ENCODE measurements around the gene ZNF780A. TPM values are rescaled to one million over a fixed set of nuclear protein-coding genes. Genes with fewer than 3 reads are reported as not detected.
A peak's percentile ranks its signal among the peaks of the same experiment; 100 is the strongest.

The ZNF780A gene
- total RNA-seq, 2 experiments from 2014 or later = 7.8 to 18.3 TPM

DNA sequence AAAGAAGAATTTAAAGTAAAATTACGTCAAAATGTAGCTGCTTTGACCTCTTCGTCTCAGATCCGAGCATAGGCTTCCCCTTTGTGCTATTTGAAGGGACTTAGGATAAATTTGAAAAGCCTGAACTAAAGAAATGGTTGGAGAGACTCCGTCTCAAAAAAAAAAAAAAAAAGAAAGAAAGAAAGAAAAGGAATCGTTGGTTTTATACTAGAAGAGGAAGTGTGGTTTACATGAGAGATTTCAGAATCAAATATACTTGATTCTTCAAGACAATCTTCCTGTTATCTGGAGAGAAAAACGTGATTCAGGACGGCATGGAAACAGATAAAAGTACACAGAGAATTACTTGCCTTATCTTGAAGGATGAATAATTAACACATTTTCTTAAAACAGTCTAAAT is 34.2 kb downstream of the ZNF780A start:
- intact Hi-C loops (cut with micrococcal nuclease; ENCODE audit: unreplicated experiment) = no loop called here
- POLR2A ChIA-PET = interaction anchor here (0.7 to 0.9 kb wide), 2 partner anchors 35 to 226 kb away, joined by 3 to 4 read pairs; partner anchors contain the start of gene ZNF780A
- H3K36me3 ChIP-seq (ENCODE audit: insufficient read depth, low read length) = no peaks in the 10 kb centered on the region; the same call in 1 of the 2 replicates
- H2AFZ ChIP-seq (ENCODE audit: low read length) = peak overlapping the region; percentile 89
- no peaks in the 10 kb centered on the region for H3K9me2 ChIP-seq (ENCODE audit: insufficient read depth, low read length)
- no peaks in the 10 kb centered on the region for H4K20me1 ChIP-seq (ENCODE audit: insufficient read depth, low read length)
- no TSS peak for BruUV-seq (replicated peaks)
- peak overlapping the region; percentile 73 for H3K4me3 ChIP-seq (ENCODE audit: low read depth, low read length, poor library complexity, severe bottlenecking)
- H3K4me1 ChIP-seq (ENCODE audit: insufficient read depth, low read length, poor library complexity, severe bottlenecking) = peaks cover 22% of the 10 kb centered on the region
- DNase-seq (ENCODE audit: low spot score) = no peak
- no peak for TF ChIP-seq EZH2phosphoT487 (IDR thresholded peaks at IDR 0.05; ENCODE audit: borderline replicate concordance, low read depth, low read length)
- H3K79me2 ChIP-seq (ENCODE audit: insufficient read depth, low read depth, low read length) = peaks cover 3% of the 10 kb centered on the region; the same call in 1 of the 2 replicates
- CTCF ChIA-PET (ENCODE audit: unreplicated experiment) = no interaction called here
- H3K9me3 ChIP-seq (ENCODE audit: low read length) = peaks cover 36% of the 10 kb centered on the region
- no peak overlapping the region for H3K27ac ChIP-seq (ENCODE audit: low read depth, low read length, poor library complexity, severe bottlenecking)
- H3K4me2 ChIP-seq (ENCODE audit: low read length) = peak overlapping the region; percentile 80

DNA sequence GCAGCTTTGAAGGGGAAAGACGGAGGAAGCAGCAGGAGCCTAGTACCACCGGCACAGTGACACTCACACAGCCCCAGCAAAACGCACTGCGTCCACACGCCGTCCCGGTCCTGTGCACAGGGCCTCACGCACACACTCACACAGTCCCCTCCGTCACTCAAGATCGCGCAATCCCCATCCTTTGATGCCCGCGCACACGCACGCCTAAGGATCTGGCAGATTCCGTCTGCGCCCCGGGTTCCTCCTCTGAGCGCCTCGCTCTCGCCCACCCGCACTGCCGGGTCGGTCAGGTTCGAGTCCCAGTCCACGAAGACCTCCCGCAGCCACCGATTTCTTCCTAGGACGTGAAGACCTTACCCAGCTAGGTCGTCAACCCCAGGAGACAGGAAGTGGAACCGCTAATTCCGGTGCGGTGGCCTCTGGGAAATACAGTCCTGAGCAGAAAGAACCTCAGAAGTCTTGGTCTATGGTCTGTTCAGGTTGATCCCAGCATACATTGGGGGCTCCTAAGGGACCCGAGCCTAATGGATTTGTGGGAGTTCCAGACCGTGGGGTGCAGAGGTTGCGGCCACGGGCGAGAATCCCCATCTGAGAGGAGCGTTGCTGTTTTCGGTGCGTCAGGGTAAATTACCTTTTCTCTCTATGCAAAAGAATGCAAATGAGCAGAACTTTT is 34.8 kb downstream of the ZNF780A start, which contains the start of gene ZNF780B:
Gene ZNF780B, minus strand, starts transcription at position 400 of the 673 bp plus-strand sequence. CDS start 5,899 bp downstream, outside the sequence.
- DNase-seq (ENCODE audit: low spot score) = peak; percentile 79
- Histone ChIP-seq H4K20me1 (ENCODE audit: insufficient read depth, low read length) (no peaks in the 10 kb centered on the region), H3K9me3 (ENCODE audit: low read length) (peaks cover 34% of the 10 kb centered on the region), H2AFZ (ENCODE audit: low read length) (peak within 1 kb of the TSS; percentile 89), H3K27ac (ENCODE audit: low read depth, low read length, poor library complexity, severe bottlenecking) (peak within 1 kb of the TSS; percentile 8), H3K4me2 (ENCODE audit: low read length) (peak within 1 kb of the TSS; percentile 80), H3K9me2 (ENCODE audit: insufficient read depth, low read length) (no peaks in the 10 kb centered on the region), H3K36me3 (ENCODE audit: insufficient read depth, low read length) (no peaks in the 10 kb centered on the region; the same call in 1 of the 2 replicates), H3K4me1 (ENCODE audit: insufficient read depth, low read length, poor library complexity, severe bottlenecking) (peaks cover 22% of the 10 kb centered on the region), H3K4me3 (ENCODE audit: low read depth, low read length, poor library complexity, severe bottlenecking) (peak within 1 kb of the TSS; percentile 73), H3K79me2 (ENCODE audit: insufficient read depth, low read depth, low read length) (peaks cover 3% of the 10 kb centered on the region; the same call in 1 of the 2 replicates)
- no TSS peak for BruUV-seq (replicated peaks)
- POLR2A ChIA-PET = interaction anchor here (0.7 to 0.9 kb wide), 3 partner anchors 16 to 227 kb away, joined by 3 to 4 read pairs (median 4); partner anchors contain the start of gene ZNF780A
- intact Hi-C loops (cut with micrococcal nuclease; ENCODE audit: unreplicated experiment) = no loop called here
- TF ChIP-seq EZH2phosphoT487 (IDR thresholded peaks at IDR 0.05; ENCODE audit: borderline replicate concordance, low read depth, low read length) = no peak
- TF ChIP-seq, protein P1, sequence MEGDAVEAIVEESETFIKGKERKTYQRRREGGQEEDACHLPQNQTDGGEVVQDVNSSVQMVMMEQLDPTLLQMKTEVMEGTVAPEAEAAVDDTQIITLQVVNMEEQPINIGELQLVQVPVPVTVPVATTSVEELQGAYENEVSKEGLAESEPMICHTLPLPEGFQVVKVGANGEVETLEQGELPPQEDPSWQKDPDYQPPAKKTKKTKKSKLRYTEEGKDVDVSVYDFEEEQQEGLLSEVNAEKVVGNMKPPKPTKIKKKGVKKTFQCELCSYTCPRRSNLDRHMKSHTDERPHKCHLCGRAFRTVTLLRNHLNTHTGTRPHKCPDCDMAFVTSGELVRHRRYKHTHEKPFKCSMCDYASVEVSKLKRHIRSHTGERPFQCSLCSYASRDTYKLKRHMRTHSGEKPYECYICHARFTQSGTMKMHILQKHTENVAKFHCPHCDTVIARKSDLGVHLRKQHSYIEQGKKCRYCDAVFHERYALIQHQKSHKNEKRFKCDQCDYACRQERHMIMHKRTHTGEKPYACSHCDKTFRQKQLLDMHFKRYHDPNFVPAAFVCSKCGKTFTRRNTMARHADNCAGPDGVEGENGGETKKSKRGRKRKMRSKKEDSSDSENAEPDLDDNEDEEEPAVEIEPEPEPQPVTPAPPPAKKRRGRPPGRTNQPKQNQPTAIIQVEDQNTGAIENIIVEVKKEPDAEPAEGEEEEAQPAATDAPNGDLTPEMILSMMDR (conservative IDR thresholded peaks at IDR 0.05; ENCODE audit: low read length) = no peak
- CTCF ChIA-PET (ENCODE audit: unreplicated experiment) = no interaction called here

DNA sequence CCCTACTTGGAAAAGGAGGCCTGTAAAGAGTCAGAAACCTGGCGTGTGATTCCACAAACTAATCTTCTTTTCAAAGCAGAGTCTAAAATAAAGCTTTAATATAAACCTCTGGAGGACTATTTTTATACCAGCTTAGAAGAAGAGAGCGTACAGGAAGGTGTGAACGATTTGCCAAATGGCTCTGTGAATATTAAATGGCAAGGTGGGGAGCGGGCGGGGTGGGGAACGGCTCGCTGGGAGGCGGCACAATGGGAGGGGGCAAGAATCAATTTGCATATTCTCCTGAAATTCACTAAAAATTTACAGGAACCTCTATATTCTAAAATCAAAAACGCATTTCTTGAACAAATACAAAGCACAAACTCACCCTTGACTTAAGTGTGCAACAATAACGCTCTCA is 35.7 kb downstream of the ZNF780A start:
- DNase-seq (ENCODE audit: low spot score) = no peak
- H2AFZ ChIP-seq (ENCODE audit: low read length) = no peak overlapping the region
- TF ChIP-seq, protein P1 (conservative IDR thresholded peaks at IDR 0.05; ENCODE audit: low read length) = no peak
- no peak for TF ChIP-seq EZH2phosphoT487 (IDR thresholded peaks at IDR 0.05; ENCODE audit: borderline replicate concordance, low read depth, low read length)
- no peaks in the 10 kb centered on the region for H4K20me1 ChIP-seq (ENCODE audit: insufficient read depth, low read length)
- H3K79me2 ChIP-seq (ENCODE audit: insufficient read depth, low read depth, low read length) = peaks cover 3% of the 10 kb centered on the region; the same call in 1 of the 2 replicates
- CTCF ChIA-PET (ENCODE audit: unreplicated experiment) = no interaction called here
- no peak overlapping the region for H3K27ac ChIP-seq (ENCODE audit: low read depth, low read length, poor library complexity, severe bottlenecking)
- H3K9me2 ChIP-seq (ENCODE audit: insufficient read depth, low read length) = no peaks in the 10 kb centered on the region
- H3K36me3 ChIP-seq (ENCODE audit: insufficient read depth, low read length) = peaks cover 4% of the 10 kb centered on the region; the same call in 1 of the 2 replicates
- intact Hi-C loops (cut with micrococcal nuclease; ENCODE audit: unreplicated experiment) = no loop called here
- POLR2A ChIA-PET = interaction anchor here (0.6 to 1.1 kb wide), 4 partner anchors 17 to 1030 kb away, joined by 3 to 4 read pairs (median 4); no protein-coding TSS in a partner anchor
- peak overlapping the region; percentile 80 for H3K4me2 ChIP-seq (ENCODE audit: low read length)
- H3K4me1 ChIP-seq (ENCODE audit: insufficient read depth, low read length, poor library complexity, severe bottlenecking) = peaks cover 22% of the 10 kb centered on the region
- H3K9me3 ChIP-seq (ENCODE audit: low read length) = peaks cover 33% of the 10 kb centered on the region
- no TSS peak for BruUV-seq (replicated peaks)
- H3K4me3 ChIP-seq (ENCODE audit: low read depth, low read length, poor library complexity, severe bottlenecking) = peak overlapping the region; percentile 73
